B cell (primary cell): Measurements from ENCODE around the gene SATB2. TPM values are rescaled to one million over a fixed set of nuclear protein-coding genes. Genes with fewer than 3 reads are reported as not detected.

Source experiments
- ATAC-seq: fragments of 200-7000 bp; cut with Tn5 transposase; one replicate; pipeline ENCODE4 v1.10.0; 2021; ENCODE audit warnings: low read depth, mild to moderate bottlenecking, moderate number of reproducible peaks, moderate library complexity
- CTCF ChIA-PET: fragments of 350-600 bp; sonication (Branson Sonifier 250); formaldehyde crosslinking; loops from one replicate; lab custom pipeline; 2021; ENCODE audit warnings: antibody characterized with exemption, inconsistent platforms; lab: Charles Lee
- POLR2A ChIA-PET: fragments of 350-600 bp; sonication (Branson Sonifier 250); formaldehyde crosslinking; loops from one replicate; lab custom pipeline; 2021; ENCODE audit warnings: antibody characterized with exemption; lab: Charles Lee
- DNase-seq: peaks from one replicate; pipeline ENCODE4 v3.0.0; 2013
- H2AFZ ChIP-seq: 2 replicates; pipeline ENCODE4 v1.6.1; 2012; ENCODE audit warnings: mild to moderate bottlenecking, low read depth, low read length; ENCODE audit not compliant: insufficient read depth, poor library complexity, severe bottlenecking
- H3K27ac ChIP-seq, 2 donors: 1 replicate in 1 of 2; 2 replicates in 1 of 2; pipeline ENCODE4 v1.5.1; 2012 to 2013; ENCODE audit warnings: low read length in 2 of 2, mild to moderate bottlenecking in 2 of 2, moderate library complexity in 1 of 2
- H3K27me3 ChIP-seq, 4 experiments: fragments of 200-600 bp in 1 of 4; sonication (generic) in 1 of 4; replicated peaks in 1 of 4; 1 replicate in 2 of 4; 2 replicates in 2 of 4; pipeline versions ENCODE4 v1.6.1 to v1.7.0; 2013 to 2016; ENCODE audit warnings: low read length in 3 of 4, mild to moderate bottlenecking in 2 of 4, mixed read lengths in 1 of 4, moderate library complexity in 1 of 4; ENCODE audit not compliant: insufficient read depth in 4 of 4, control insufficient read depth in 3 of 4; ENCODE audit errors: control extremely low read depth in 1 of 4
- H3K36me3 ChIP-seq, 2 experiments: replicated peaks in 1 of 2; 1 replicate in 1 of 2; 2 replicates in 1 of 2; pipeline versions ENCODE4 v1.6.1 to v1.7.1; 2013; ENCODE audit warnings: low read length in 1 of 2; ENCODE audit not compliant: insufficient read depth in 2 of 2, control insufficient read depth in 1 of 2; ENCODE audit errors: control extremely low read depth in 1 of 2, extremely low read depth in 1 of 2
- H3K4me1 ChIP-seq, 2 donors: fragments of 200-600 bp in 1 of 2; sonication (generic) in 1 of 2; 1 replicate in 1 of 2; 2 replicates in 1 of 2; pipeline versions ENCODE4 v1.5.1 to v1.6.1; 2013 to 2017; ENCODE audit warnings: low read length in 2 of 2; ENCODE audit not compliant: control insufficient read depth in 2 of 2, insufficient read depth in 2 of 2
- H3K4me2 ChIP-seq: replicated peaks from 2 replicates; pipeline ENCODE3; 2012; ENCODE audit warnings: mild to moderate bottlenecking, low read depth, low read length; ENCODE audit not compliant: poor library complexity, severe bottlenecking
- H3K4me3 ChIP-seq, 5 experiments: fragments of 200-600 bp in 1 of 5; sonication (generic) in 1 of 5; 1 replicate in 3 of 5; 2 replicates in 2 of 5; pipeline versions ENCODE4 v1.5.1 to v1.7.0; 2011 to 2016; ENCODE audit warnings: low read length in 4 of 5, mild to moderate bottlenecking in 4 of 5, low read depth in 2 of 5, control low read depth in 1 of 5, moderate library complexity in 1 of 5; ENCODE audit not compliant: insufficient read depth in 1 of 5; ENCODE audit errors: control extremely low read depth in 1 of 5, extremely low read depth in 1 of 5
- H3K79me2 ChIP-seq: fragments of 200-600 bp; sonication (generic); one replicate; pipeline ENCODE4 v1.6.0; 2016; ENCODE audit warnings: low read length; ENCODE audit not compliant: control insufficient read depth, insufficient read depth
- H3K9ac ChIP-seq: fragments of 200-600 bp; sonication (generic); 2 replicates; pipeline ENCODE4 v1.6.1; 2017; ENCODE audit warnings: mild to moderate bottlenecking, low read length, moderate library complexity
- H3K9me3 ChIP-seq, 3 donors: one replicate each; pipeline versions ENCODE4 v1.6.1 to v1.7.1; 2013; ENCODE audit warnings: low read length in 2 of 3; ENCODE audit not compliant: control insufficient read depth in 2 of 3, insufficient read depth in 1 of 3; ENCODE audit errors: control extremely low read depth in 1 of 3
- H4K20me1 ChIP-seq: 2 replicates; pipeline ENCODE4 v1.6.0; 2012; ENCODE audit warnings: mild to moderate bottlenecking, low read length; ENCODE audit not compliant: insufficient read depth, control insufficient read depth, poor library complexity, severe bottlenecking
- H3K27ac Mint-ChIP-seq: one replicate; pipeline ENCODE4 v1.8.0; 2021; ENCODE audit warnings: mixed read lengths
- H3K27me3 Mint-ChIP-seq: one replicate; pipeline ENCODE4 v1.8.0; 2021; ENCODE audit warnings: mixed read lengths
- H3K4me1 Mint-ChIP-seq: one replicate; pipeline ENCODE4 v1.8.0; 2021; ENCODE audit warnings: mixed read lengths
- H3K4me3 Mint-ChIP-seq: one replicate; pipeline ENCODE4 v1.8.0; 2021; ENCODE audit warnings: mixed read lengths
- H3K9me3 Mint-ChIP-seq: one replicate; pipeline ENCODE4 v1.8.0; 2022; ENCODE audit warnings: mixed read lengths; ENCODE audit not compliant: insufficient read depth
- CTCF ChIP-seq: fragments of 200-600 bp; IDR thresholded peaks from one replicate; pipeline ENCODE4 v1.8.0; 2022; ENCODE audit warnings: antibody characterized with exemption, mild to moderate bottlenecking
- EZH2 ChIP-seq: IDR thresholded peaks from 2 replicates; pipeline ENCODE4 v1.6.1; 2012; ENCODE audit warnings: borderline replicate concordance, low read depth, mild to moderate bottlenecking, moderate library complexity, low read length; ENCODE audit not compliant: insufficient read depth, poor library complexity, severe bottlenecking
- WGBS: methylation state at CpG from one replicate; pipeline ENCODE4 v1.1.5; 2013; ENCODE audit warnings: missing lambda C conversion rate; ENCODE audit not compliant: insufficient coverage; 5-methylcytosine and 5-hydroxymethylcytosine counted together
- intact Hi-C: fragments of 100-400 bp; cut with micrococcal nuclease; formaldehyde crosslinking; loops from one replicate; pipeline ENCODE4 v1.10.0; 2022
- polyA plus RNA-seq: library from polyadenylated mRNA; depleted of rRNA; stranded (reverse); fragments of >200 nt; gene quantifications from 2 replicates; pipeline ENCODE4 v1.2.3, GENCODE V29; 2012
- total RNA-seq, 2 donors: library from RNA; stranded (reverse); fragments of 120-200 nt in 1 of 2; gene quantifications; 1 replicate in 1 of 2; 2 replicates in 1 of 2; pipeline versions ENCODE4 v1.2.3 to v1.2.4, GENCODE V29; 2013 to 2022

SATB2 gene
- total and polyA plus RNA-seq, 2 donors (not counting 1 experiment from before 2014, with no cell fraction given), result 0.13 to 0.49 TPM

- Histone ChIP-seq H3K9ac (no peak overlapping the region), H3K4me1 (no peaks in the 10 kb centered on the region), H3K79me2 (no peaks in the 10 kb centered on the region), H3K36me3 (no peaks in the 10 kb centered on the region), H3K4me2 (no peak overlapping the region), H3K27ac (no peak overlapping the region), H3K4me3 (no peak overlapping the region), H2AFZ (no peak overlapping the region), H3K27me3 (no peaks in the 10 kb centered on the region), H4K20me1 (no peaks in the 10 kb centered on the region), H3K9me3 (no peaks in the 10 kb centered on the region)
- intact Hi-C loops, result no loop called here
- TF ChIP-seq CTCF (no peak), EZH2 (no peak)
- Mint-ChIP-seq H3K4me3 (no peak overlapping the region), H3K9me3 (no peaks in the 10 kb centered on the region), H3K27me3 (peaks cover 3% of the 10 kb centered on the region), H3K4me1 (no peaks in the 10 kb centered on the region), H3K27ac (no peak overlapping the region)
- no peak for ATAC-seq
- WGBS, result 93% methylated on average over 2 of the region's 3 CpGs
- no peak for DNase-seq
- ChIA-PET CTCF (no interaction called here), POLR2A (no interaction called here)
Measured at GRCh38 chr2:199414001-199414400, 43.7 kb downstream of the SATB2 start.

- no peak overlapping the region for H3K4me2 ChIP-seq
- no peaks in the 10 kb centered on the region for H3K36me3 ChIP-seq
- no peaks in the 10 kb centered on the region for H3K4me1 Mint-ChIP-seq
- H3K9ac ChIP-seq, result no peak overlapping the region
- DNase-seq (no peak), ATAC-seq (no peak)
- CTCF ChIA-PET, result no interaction called here
- H3K4me3 ChIP-seq, result no peak overlapping the region
- TF ChIP-seq EZH2, result no peak
- TF ChIP-seq CTCF, result no peak
- H3K27me3 Mint-ChIP-seq, result peaks cover 3% of the 10 kb centered on the region
- H2AFZ ChIP-seq, result no peak overlapping the region
- H3K4me1 ChIP-seq, result no peaks in the 10 kb centered on the region
- H3K79me2 ChIP-seq, result no peaks in the 10 kb centered on the region
- no peak overlapping the region for H3K27ac Mint-ChIP-seq
- POLR2A ChIA-PET, result no interaction called here
- H3K4me3 Mint-ChIP-seq, result no peak overlapping the region
- H3K27ac ChIP-seq, result no peak overlapping the region
- intact Hi-C loops, result no loop called here
- no peaks in the 10 kb centered on the region for H3K9me3 Mint-ChIP-seq
- H3K27me3 ChIP-seq, result no peaks in the 10 kb centered on the region
- no peaks in the 10 kb centered on the region for H4K20me1 ChIP-seq
- no peaks in the 10 kb centered on the region for H3K9me3 ChIP-seq
- no CpG with 5 or more reads among the region's 4 CpGs for WGBS
Measured at GRCh38 chr2:199409759-199410529, 47.8 kb downstream of the SATB2 start.
